H1 (cell line): Measurements from ENCODE around the gene TNN. TPM values are rescaled to one million over a fixed set of nuclear protein-coding genes. Genes with fewer than 3 reads are reported as not detected.

Experiments used
- CTCF ChIA-PET: fragments of 300-600 bp; sonication (Branson Sonifier 250); formaldehyde crosslinking; loops from one replicate; lab custom pipeline; 2021; ENCODE audit not compliant: partially characterized antibody; lab: Charles Lee
- POLR2A ChIA-PET: fragments of 300-600 bp; sonication (Branson Sonifier 250); formaldehyde crosslinking; loops from one replicate; lab custom pipeline; 2021; ENCODE audit warnings: inconsistent platforms; ENCODE audit not compliant: partially characterized antibody; lab: Charles Lee
- DNase-seq, 2 experiments: peaks; one replicate each; pipeline versions ENCODE4 v3.0.0 to v3.0.0-alpha.2; 2010 to 2022; ENCODE audit warnings: low spot score in 2 of 2, low read depth in 1 of 2, mixed read lengths in 1 of 2
- FAIRE-seq: peaks from 2 replicates; lab custom pipeline; 2011; peaks lifted over from hg19 to GRCh38; lab: Jason Lieb, UNC
- H2AFZ ChIP-seq: 2 replicates; pipeline ENCODE4 v1.8.1; 2012; ENCODE audit warnings: low read length, inconsistent platforms
- H2AK5ac ChIP-seq: 2 replicates; pipeline ENCODE4 v1.6.1; 2013; ENCODE audit warnings: low read depth, low read length
- H2BK120ac ChIP-seq: replicated peaks from 2 replicates; pipeline ENCODE3; 2013; ENCODE audit warnings: low read depth, low read length, inconsistent platforms
- H2BK12ac ChIP-seq: 2 replicates; pipeline ENCODE4 v1.6.1; 2013; ENCODE audit warnings: low read depth, low read length
- H2BK15ac ChIP-seq: 2 replicates; pipeline ENCODE4 v1.6.1; 2013; ENCODE audit warnings: low read length
- H2BK20ac ChIP-seq: 2 replicates; pipeline ENCODE4 v1.6.1; 2013; ENCODE audit warnings: low read length
- H2BK5ac ChIP-seq: 2 replicates; pipeline ENCODE4 v1.6.1; 2013; ENCODE audit warnings: low read depth, low read length
- H3K14ac ChIP-seq: 2 replicates; pipeline ENCODE4 v1.6.1; 2013; ENCODE audit warnings: inconsistent platforms; ENCODE audit not compliant: insufficient read length
- H3K18ac ChIP-seq: 2 replicates; pipeline ENCODE4 v1.6.1; 2013; ENCODE audit warnings: low read length; ENCODE audit errors: extremely low read depth
- H3K23ac ChIP-seq: 2 replicates; pipeline ENCODE4 v1.6.1; 2013; ENCODE audit warnings: inconsistent platforms; ENCODE audit not compliant: insufficient read length
- H3K23me2 ChIP-seq: 2 replicates; pipeline ENCODE4 v1.6.1; 2013; ENCODE audit warnings: low read depth, low read length
- H3K27ac ChIP-seq: 2 replicates; pipeline ENCODE4 v1.6.1; 2011; ENCODE audit warnings: low read depth, low read length, inconsistent platforms
- H3K27me3 ChIP-seq, 4 experiments: replicated peaks in 1 of 4; 1 replicate in 1 of 4; 2 replicates in 3 of 4; pipeline versions ENCODE4 v1.6.1 to v1.8.1; 2011 to 2013; ENCODE audit warnings: low read length in 3 of 4, mild to moderate bottlenecking in 3 of 4, inconsistent platforms in 2 of 4, mixed read lengths in 2 of 4, moderate library complexity in 1 of 4; ENCODE audit not compliant: control insufficient read depth in 3 of 4, insufficient read depth in 3 of 4; ENCODE audit errors: extremely low read depth in 1 of 4
- H3K36me3 ChIP-seq, 4 experiments: 2 replicates each; pipeline versions ENCODE4 v1.6.1 to v1.8.1; 2011 to 2013; ENCODE audit warnings: mild to moderate bottlenecking in 4 of 4, low read length in 3 of 4, moderate library complexity in 2 of 4, control low read depth in 1 of 4, inconsistent platforms in 1 of 4; ENCODE audit not compliant: insufficient read depth in 4 of 4, control insufficient read depth in 2 of 4
- H3K4ac ChIP-seq: replicated peaks from 2 replicates; pipeline ENCODE3; 2013; ENCODE audit warnings: low read length, low read depth, mixed read lengths, inconsistent platforms; ENCODE audit not compliant: insufficient read length
- H3K4me1 ChIP-seq, 4 experiments: replicated peaks in 1 of 4; 1 replicate in 1 of 4; 2 replicates in 3 of 4; pipeline versions ENCODE4 v1.6.1 to v1.8.1; 2011 to 2013; ENCODE audit warnings: low read length in 3 of 4, inconsistent platforms in 2 of 4, mixed read lengths in 1 of 4; ENCODE audit not compliant: insufficient read depth in 4 of 4, control insufficient read depth in 3 of 4
- H3K4me2 ChIP-seq, 2 experiments: 2 replicates each; pipeline versions ENCODE4 v1.6.1 to v1.8.1; 2011 to 2013; ENCODE audit warnings: low read depth in 2 of 2, low read length in 2 of 2, control low read depth in 1 of 2, inconsistent platforms in 1 of 2, mild to moderate bottlenecking in 1 of 2; ENCODE audit not compliant: insufficient read depth in 1 of 2
- H3K4me3 ChIP-seq, 4 experiments: fragments of 200-600, 300-600 bp in 1 of 4; sonication (generic), shearing (Covaris generic), sonication (Bioruptor Twin) in 1 of 4; 2 replicates each; pipeline versions ENCODE4 v1.5.1 to v1.8.1; 2011 to 2016; ENCODE audit warnings: low read length in 4 of 4, low read depth in 3 of 4, control low read depth in 2 of 4, inconsistent platforms in 2 of 4, mild to moderate bottlenecking in 2 of 4, mixed read lengths in 1 of 4, moderate library complexity in 1 of 4; ENCODE audit not compliant: insufficient read depth in 2 of 4; ENCODE audit errors: extremely low read depth in 1 of 4
- H3K56ac ChIP-seq: replicated peaks from 2 replicates; pipeline ENCODE3; 2013; ENCODE audit warnings: low read depth, mild to moderate bottlenecking, mixed read lengths, low read length, inconsistent platforms; ENCODE audit not compliant: insufficient read length
- H3K79me1 ChIP-seq: 2 replicates; pipeline ENCODE4 v1.6.1; 2013; ENCODE audit warnings: low read depth, low read length, control low read depth
- H3K79me2 ChIP-seq, 2 experiments: 2 replicates each; pipeline versions ENCODE4 v1.6.1 to v1.8.1; 2012 to 2013; ENCODE audit warnings: low read length in 2 of 2, mild to moderate bottlenecking in 2 of 2, inconsistent platforms in 1 of 2; ENCODE audit not compliant: insufficient read depth in 2 of 2, control insufficient read depth in 1 of 2
- H3K9ac ChIP-seq, 4 experiments: replicated peaks in 1 of 4; 1 replicate in 1 of 4; 2 replicates in 3 of 4; pipeline versions ENCODE4 v1.6.1 to v1.8.1; 2011 to 2013; ENCODE audit warnings: low read depth in 3 of 4, low read length in 3 of 4, control low read depth in 2 of 4, mild to moderate bottlenecking in 2 of 4, moderate library complexity in 2 of 4, inconsistent platforms in 1 of 4; ENCODE audit errors: extremely low read depth in 1 of 4
- H3K9me3 ChIP-seq, 2 experiments: 2 replicates each; pipeline versions ENCODE4 v1.6.1 to v1.8.1; 2012 to 2013; ENCODE audit warnings: mild to moderate bottlenecking in 2 of 2, moderate library complexity in 2 of 2, control low read depth in 1 of 2, inconsistent platforms in 1 of 2, low read depth in 1 of 2, low read length in 1 of 2, mixed read lengths in 1 of 2; ENCODE audit not compliant: insufficient read depth in 2 of 2
- H4K20me1 ChIP-seq, 2 experiments: replicated peaks in 1 of 2; 2 replicates each; pipeline versions ENCODE3 to v1.8.1; 2011 to 2013; ENCODE audit warnings: inconsistent platforms in 2 of 2, low read length in 2 of 2, mild to moderate bottlenecking in 1 of 2; ENCODE audit not compliant: insufficient read depth in 2 of 2, control insufficient read depth in 1 of 2
- H4K5ac ChIP-seq: 2 replicates; pipeline ENCODE4 v1.6.1; 2013; ENCODE audit warnings: low read length, low read depth, mixed read lengths, inconsistent platforms; ENCODE audit not compliant: insufficient read length
- H4K8ac ChIP-seq: 2 replicates; pipeline ENCODE4 v1.8.0; 2013; ENCODE audit warnings: mild to moderate bottlenecking, moderate library complexity, low read length, inconsistent platforms; ENCODE audit not compliant: insufficient read depth; ENCODE audit errors: extremely low read depth
- H4K91ac ChIP-seq: replicated peaks from 2 replicates; pipeline ENCODE3; 2013; ENCODE audit warnings: low read length, mixed read lengths, inconsistent platforms; ENCODE audit not compliant: insufficient read length
- WGBS, 2 experiments: shearing (Covaris generic) in 1 of 2; methylation state at CpG; one replicate each; pipeline versions ENCODE4 v1.1.6 to v1.1.7; 2013 to 2015; ENCODE audit warnings: low lambda C conversion rate in 2 of 2, mixed read lengths in 2 of 2, inconsistent platforms in 1 of 2, low coverage in 1 of 2, missing lambda C conversion rate in 1 of 2; ENCODE audit not compliant: insufficient replicate concordance in 2 of 2, insufficient coverage in 1 of 2, insufficient read length in 1 of 2; ENCODE audit errors: extremely low coverage in 1 of 2, missing lambda C conversion rate in 1 of 2; 5-methylcytosine and 5-hydroxymethylcytosine counted together
- polyA plus RNA-seq, 7 experiments: library from polyadenylated mRNA; depleted of rRNA in 3 of 7; stranded (reverse) in 5 of 7; unstranded in 2 of 7; fragments of >200 nt in 5 of 7; fragments of 200-250 nt in 2 of 7; gene quantifications; 1 replicate in 5 of 7; 2 replicates in 1 of 7; 4 replicates in 1 of 7; pipeline versions ENCODE4 v1.2.1 to v1.2.3, GENCODE V29; 2011 to 2013; ENCODE audit warnings: missing spikeins in 2 of 7, mixed read lengths in 2 of 7
- total RNA-seq: library from RNA; stranded (reverse); fragmentation: NEBNext Ultra II Directional; extraction: Animal tissue kit (Norgen Biotek cat#: 25700); gene quantifications from 2 replicates; pipeline ENCODE4 v1.2.1, GENCODE V29; 2021

TNN gene
- total and polyA plus RNA-seq, 2 of the 8 experiments (the other 6 are each of a cell fraction or from before 2014, with no cell fraction given) = 0.21 to 0.30 TPM

DNA sequence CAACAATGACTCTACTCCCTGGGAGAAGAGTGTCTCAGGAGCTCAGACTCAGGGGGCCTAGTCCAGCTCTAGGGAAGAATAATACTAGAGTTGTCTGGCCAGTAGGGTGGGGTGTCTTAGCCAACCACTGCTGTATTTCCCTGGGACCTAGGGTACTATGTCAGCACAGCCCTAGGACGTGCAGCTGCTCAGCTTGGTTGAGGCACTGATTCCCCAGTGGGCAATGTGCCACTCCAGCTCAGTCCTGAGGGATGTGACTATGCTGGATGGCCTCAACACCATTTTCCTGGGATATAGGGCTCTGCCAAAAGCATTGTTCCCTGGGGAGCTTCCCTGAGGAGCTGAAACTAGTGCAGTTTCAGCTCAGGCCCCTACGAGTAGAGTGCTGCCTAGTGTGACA, 47.4 kb downstream of the TNN start:
- Histone ChIP-seq H3K4me2 (no peak overlapping the region), H4K91ac (no peak overlapping the region), H4K8ac (no peak overlapping the region), H2AK5ac (no peak overlapping the region), H3K79me1 (no peaks in the 10 kb centered on the region), H3K4me3 (no peak overlapping the region), H3K18ac (no peak overlapping the region), H2AFZ (0 out of 2 replicates have a peak overlapping the region, but pooled peaks have one; percentile 32), H3K9me3 (peaks cover 0 to 6% of the 10 kb centered on the region in 2 experiments; a peak in 1 of 4 replicates), H4K20me1 (no peaks in the 10 kb centered on the region), H3K36me3 (no peaks in the 10 kb centered on the region), H3K4ac (no peak overlapping the region), H2BK20ac (0 out of 2 replicates have a peak overlapping the region, but pooled peaks have one; percentile 44), H2BK5ac (no peak overlapping the region), H3K14ac (no peak overlapping the region), H3K56ac (no peak overlapping the region), H3K79me2 (no peaks in the 10 kb centered on the region), H3K9ac (no peak overlapping the region), H3K27ac (no peak overlapping the region), H3K27me3 (no peaks in the 10 kb centered on the region), H4K5ac (no peak overlapping the region), H3K4me1 (no peaks in the 10 kb centered on the region), H2BK12ac (no peak overlapping the region), H2BK120ac (no peak overlapping the region), H3K23me2 (no peaks in the 10 kb centered on the region), H2BK15ac (no peak overlapping the region), H3K23ac (no peak overlapping the region)
- ChIA-PET CTCF (interaction anchor here (0.9 to 7.0 kb wide), 14 partner anchors 9 to 202 kb away, joined by 3 to 54 read pairs (median 6); partner anchors contain the start of gene TNN), POLR2A (interaction anchor here (1.0 to 1.3 kb wide), 2 partner anchors 16 to 41 kb away, joined by 3 to 4 read pairs; no protein-coding TSS in a partner anchor)
- WGBS, 2 experiments = 80% methylated on average over 2 of the region's 2 CpGs; no CpG with 5 or more reads in 1 of the 2 experiments
- no peak for FAIRE-seq
- DNase-seq = no peak
